ENCODE measurements around the gene IL25.
"Not testable (repeated sequence)": the region's sequence is repeated elsewhere in the genome, so short reads cannot be mapped to it uniquely, and the experiment has no call there.

- TF ChIP-seq CTCF, POLR2A (IDR thresholded peaks at IDR 0.05): not testable (repeated sequence)
These were observed 47.0 kb downstream of the IL25 start for GRCh38 chr14:23419646-23420045.
